Endodermal cell (in vitro differentiated cells): ENCODE data around the gene MYL11. TPM values are rescaled to one million over a fixed set of nuclear protein-coding genes. Genes with fewer than 3 reads are reported as not detected.

ENCODE experiments used
- DNase-seq: peaks from one replicate; pipeline ENCODE4 v3.0.0-alpha.2; 2017
- H3K27ac ChIP-seq: 2 replicates; pipeline ENCODE4 v1.5.1; 2013; ENCODE audit warnings: mild to moderate bottlenecking, low read depth, low read length, moderate library complexity
- H3K27me3 ChIP-seq: 2 replicates; pipeline ENCODE4 v1.6.1; 2013; ENCODE audit warnings: mild to moderate bottlenecking, low read length, moderate library complexity; ENCODE audit not compliant: insufficient read depth, control insufficient read depth, poor library complexity, severe bottlenecking
- H3K36me3 ChIP-seq: 2 replicates; pipeline ENCODE4 v1.7.0; 2013; ENCODE audit warnings: mild to moderate bottlenecking, low read length, moderate library complexity; ENCODE audit not compliant: control insufficient read depth, insufficient read depth
- H3K4me1 ChIP-seq: one replicate; pipeline ENCODE4 v1.7.0; 2013; ENCODE audit warnings: low read length; ENCODE audit not compliant: control insufficient read depth, insufficient read depth
- H3K4me3 ChIP-seq: 2 replicates; pipeline ENCODE4 v1.5.1; 2013; ENCODE audit warnings: mild to moderate bottlenecking, low read length, moderate library complexity
- H3K9ac ChIP-seq: 2 replicates; pipeline ENCODE4 v1.6.1; 2013; ENCODE audit warnings: mild to moderate bottlenecking, low read length, moderate library complexity; ENCODE audit not compliant: poor library complexity, severe bottlenecking; ENCODE audit errors: extremely low read depth
- H3K9me3 ChIP-seq: 2 replicates; pipeline ENCODE4 v1.6.1; 2013; ENCODE audit warnings: mild to moderate bottlenecking, low read length, moderate library complexity; ENCODE audit not compliant: control insufficient read depth
- H3K27ac Mint-ChIP-seq: 2 replicates; pipeline ENCODE4 v1.8.0; 2020; ENCODE audit warnings: mixed read lengths
- H3K27me3 Mint-ChIP-seq: 2 replicates; pipeline ENCODE4 v1.8.0; 2021; ENCODE audit warnings: mild to moderate bottlenecking, mixed read lengths; ENCODE audit not compliant: insufficient read depth
- H3K36me3 Mint-ChIP-seq: 2 replicates; pipeline ENCODE4 v1.8.0; 2020; ENCODE audit warnings: low read depth, mixed read lengths
- H3K4me1 Mint-ChIP-seq: 2 replicates; pipeline ENCODE4 v1.8.0; 2020; ENCODE audit warnings: mixed read lengths
- H3K4me3 Mint-ChIP-seq: 2 replicates; pipeline ENCODE4 v1.8.0; 2020; ENCODE audit warnings: mild to moderate bottlenecking, moderate library complexity, mixed read lengths
- H3K9me3 Mint-ChIP-seq: 2 replicates; pipeline ENCODE4 v1.8.0; 2020; ENCODE audit warnings: mild to moderate bottlenecking, mixed read lengths
- WGBS, 2 experiments: methylation state at CpG; one replicate each; pipeline versions ENCODE4 v1.1.5 to v1.1.7; 2013; ENCODE audit warnings: missing lambda C conversion rate in 2 of 2, mixed read lengths in 1 of 2; ENCODE audit not compliant: insufficient coverage in 1 of 2, insufficient read length in 1 of 2; 5-methylcytosine and 5-hydroxymethylcytosine counted together
- total RNA-seq, 2 donors: library from RNA; stranded (reverse); fragmentation: NEBNext Ultra II Directional in 1 of 2; extraction: Animal tissue kit (Norgen Biotek cat#: 25700) in 1 of 2; gene quantifications; 2 replicates in 1 of 2; 3 replicates in 1 of 2; pipeline ENCODE4 v1.2.1, GENCODE V29; 2021
- TF ChIP-seq, protein P1 (sequence below): fragments of 200-600 bp; sonication (generic); conservative IDR thresholded peaks from 2 replicates; pipeline ENCODE4 v1.5.0; 2021; ENCODE audit warnings: antibody characterized with exemption, mild to moderate bottlenecking

Gene MYL11
- total RNA-seq, 2 donors from 2014 or later = 1.2 TPM; not detected in 1

GRCh38 chr16:30383521-30383920 is 8.9 kb downstream of the MYL11 start:
- Histone ChIP-seq H3K9me3 (no peaks in the 10 kb centered on the region), H3K36me3 (peaks cover 8% of the 10 kb centered on the region), H3K4me1 (no peaks in the 10 kb centered on the region), H3K27me3 (no peaks in the 10 kb centered on the region), H3K9ac (no peak overlapping the region), H3K4me3 (no peak overlapping the region), H3K27ac (no peak overlapping the region)
- DNase-seq = no peak
- H3K4me3 Mint-ChIP-seq = no peak overlapping the region
- no peaks in the 10 kb centered on the region for H3K4me1 Mint-ChIP-seq
- TF ChIP-seq, protein P1, sequence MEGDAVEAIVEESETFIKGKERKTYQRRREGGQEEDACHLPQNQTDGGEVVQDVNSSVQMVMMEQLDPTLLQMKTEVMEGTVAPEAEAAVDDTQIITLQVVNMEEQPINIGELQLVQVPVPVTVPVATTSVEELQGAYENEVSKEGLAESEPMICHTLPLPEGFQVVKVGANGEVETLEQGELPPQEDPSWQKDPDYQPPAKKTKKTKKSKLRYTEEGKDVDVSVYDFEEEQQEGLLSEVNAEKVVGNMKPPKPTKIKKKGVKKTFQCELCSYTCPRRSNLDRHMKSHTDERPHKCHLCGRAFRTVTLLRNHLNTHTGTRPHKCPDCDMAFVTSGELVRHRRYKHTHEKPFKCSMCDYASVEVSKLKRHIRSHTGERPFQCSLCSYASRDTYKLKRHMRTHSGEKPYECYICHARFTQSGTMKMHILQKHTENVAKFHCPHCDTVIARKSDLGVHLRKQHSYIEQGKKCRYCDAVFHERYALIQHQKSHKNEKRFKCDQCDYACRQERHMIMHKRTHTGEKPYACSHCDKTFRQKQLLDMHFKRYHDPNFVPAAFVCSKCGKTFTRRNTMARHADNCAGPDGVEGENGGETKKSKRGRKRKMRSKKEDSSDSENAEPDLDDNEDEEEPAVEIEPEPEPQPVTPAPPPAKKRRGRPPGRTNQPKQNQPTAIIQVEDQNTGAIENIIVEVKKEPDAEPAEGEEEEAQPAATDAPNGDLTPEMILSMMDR = no peak
- peaks cover 4% of the 10 kb centered on the region for H3K27me3 Mint-ChIP-seq
- no peak overlapping the region for H3K27ac Mint-ChIP-seq
- WGBS, 2 experiments = 70 to 81% methylated on average over 2 of the region's 2 CpGs
- peaks cover 2% of the 10 kb centered on the region for H3K9me3 Mint-ChIP-seq
- peaks cover 3% of the 10 kb centered on the region for H3K36me3 Mint-ChIP-seq

DNA sequence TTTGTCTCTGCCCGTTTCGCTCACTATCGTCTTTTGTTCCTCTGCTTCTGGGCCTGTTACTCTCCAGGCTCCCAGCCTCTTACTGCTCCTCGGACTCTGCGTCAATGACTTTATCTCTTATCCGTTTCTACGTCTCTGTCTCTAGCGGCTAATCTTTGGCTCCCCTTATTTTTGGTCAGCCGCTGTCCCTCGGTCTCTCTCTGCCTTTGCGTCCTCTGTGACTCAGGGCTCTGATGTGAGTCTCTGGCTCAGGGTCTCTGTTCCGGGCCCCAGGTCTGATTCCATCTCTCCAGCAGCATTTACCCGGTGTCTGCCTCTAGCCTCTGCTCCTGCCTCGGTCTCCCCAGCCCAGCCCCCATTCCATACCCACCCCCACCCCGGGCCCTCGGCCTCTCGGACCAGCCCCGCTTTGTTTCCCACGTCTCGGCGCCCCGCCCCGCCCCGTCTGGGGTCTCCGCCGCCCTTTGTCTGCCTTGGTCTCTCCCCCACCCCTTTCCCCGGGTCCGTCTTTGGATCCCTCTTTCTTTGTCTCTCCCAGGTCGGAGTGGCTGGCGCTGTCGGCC is 20.1 kb downstream of the MYL11 start:
- no peak for DNase-seq
- no peaks in the 10 kb centered on the region for H3K9me3 Mint-ChIP-seq
- H3K27me3 Mint-ChIP-seq = no peaks in the 10 kb centered on the region
- TF ChIP-seq, protein P1 = no peak
- Histone ChIP-seq H3K9me3 (no peaks in the 10 kb centered on the region), H3K27me3 (no peaks in the 10 kb centered on the region), H3K4me3 (peak overlapping the region; percentile 89), H3K9ac (peak overlapping the region; percentile 97), H3K36me3 (peaks cover 25% of the 10 kb centered on the region), H3K4me1 (no peaks in the 10 kb centered on the region), H3K27ac (peak overlapping the region; percentile 100)
- H3K4me3 Mint-ChIP-seq = peak overlapping the region; percentile 93
- H3K27ac Mint-ChIP-seq = peak overlapping the region; percentile 95
- peaks cover 27% of the 10 kb centered on the region for H3K4me1 Mint-ChIP-seq
- H3K36me3 Mint-ChIP-seq = peaks cover 16% of the 10 kb centered on the region
- 2 to 4% methylated on average over 14 to 31 of the region's 31 CpGs for WGBS, 2 experiments

DNA sequence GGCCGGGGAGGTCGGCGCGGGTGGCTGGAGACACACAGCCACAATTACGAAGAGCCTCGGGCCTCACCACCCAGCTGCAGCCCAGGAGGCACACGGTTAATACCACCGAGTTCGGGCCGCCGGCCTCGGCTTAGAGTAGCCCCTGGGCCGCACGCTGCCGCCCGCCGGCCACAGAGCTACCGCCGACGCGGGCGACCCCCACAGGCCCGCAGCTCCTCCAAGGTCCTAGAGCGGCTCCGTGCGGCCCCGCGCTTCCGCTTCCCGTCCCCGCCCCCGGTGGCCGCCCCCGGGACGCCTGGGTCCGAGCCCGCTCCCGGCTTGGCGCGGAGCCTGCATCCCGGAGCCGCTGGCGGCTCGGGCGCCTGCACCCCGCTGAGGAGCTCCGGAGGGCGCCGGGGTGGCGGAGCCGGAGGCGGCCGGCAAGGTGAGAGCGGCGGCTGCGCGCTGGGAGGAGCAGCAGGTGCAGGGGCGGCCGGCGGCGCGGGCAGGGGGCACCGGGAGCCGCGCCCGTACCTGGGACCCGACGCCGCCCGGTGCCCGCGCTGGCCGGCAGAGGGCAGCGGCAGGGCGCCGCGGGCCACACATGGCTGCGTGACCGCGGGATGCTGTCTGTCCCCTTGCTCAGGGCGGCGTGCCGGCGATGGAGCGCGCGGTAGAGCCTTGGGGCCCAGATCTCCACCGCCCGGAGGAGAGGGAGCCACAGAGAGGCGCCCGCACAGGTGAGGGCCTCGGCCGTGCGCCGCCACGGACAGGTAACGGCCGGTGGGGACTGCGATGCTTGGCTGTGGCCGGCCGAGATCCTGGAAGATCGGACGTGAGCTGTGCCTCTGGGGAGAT is 20.8 kb downstream of the MYL11 start, which contains the start of gene ZNF48:
ZNF48 (plus strand) TSS at position 266 of the 837 bp plus-strand sequence; CDS start at position 641, 375 bp downstream.
- H3K27ac ChIP-seq = peak within 1 kb of the TSS; percentile 100
- TF ChIP-seq, protein P1 = peak; percentile 62
- H3K27me3 ChIP-seq = no peaks in the 10 kb centered on the region
- peak within 1 kb of the TSS; percentile 89 for H3K4me3 ChIP-seq
- Mint-ChIP-seq H3K4me1 (peaks cover 30% of the 10 kb centered on the region), H3K27ac (peak within 1 kb of the TSS; percentile 95), H3K4me3 (peak within 1 kb of the TSS; percentile 93), H3K9me3 (no peaks in the 10 kb centered on the region), H3K36me3 (peaks cover 16% of the 10 kb centered on the region), H3K27me3 (no peaks in the 10 kb centered on the region)
- H3K9me3 ChIP-seq = no peaks in the 10 kb centered on the region
- H3K4me1 ChIP-seq = no peaks in the 10 kb centered on the region
- peak; percentile 91 for DNase-seq
- H3K36me3 ChIP-seq = peaks cover 25% of the 10 kb centered on the region
- 0% methylated on average over 26 to 103 of the region's 103 CpGs for WGBS, 2 experiments
- peak within 1 kb of the TSS; percentile 97 for H3K9ac ChIP-seq
